Breast epithelium (tissue), 3 donors: ENCODE measurements around the gene NTN5.

ENCODE experiments used
- POLR2A ChIP-seq: fragments of 450-650 bp; IDR thresholded peaks from one replicate; pipeline ENCODE4 v1.6.1; 2016; ENCODE audit warnings: antibody characterized with exemption, mild to moderate bottlenecking, moderate library complexity
- POLR2AphosphoS5 ChIP-seq, 3 donors: sonication (generic); formaldehyde crosslinking; IDR thresholded peaks; one replicate each; pipeline ENCODE4 v1.6.1; 2017; ENCODE audit warnings: antibody characterized with exemption in 3 of 3
- TF ChIP-seq, protein P1 (sequence below), 3 donors: fragments of 450-650 bp; IDR thresholded peaks; one replicate each; pipeline ENCODE4 v1.5.1; 2016 to 2017; ENCODE audit warnings: antibody characterized with exemption in 3 of 3, mild to moderate bottlenecking in 3 of 3, moderate library complexity in 3 of 3

DNA sequence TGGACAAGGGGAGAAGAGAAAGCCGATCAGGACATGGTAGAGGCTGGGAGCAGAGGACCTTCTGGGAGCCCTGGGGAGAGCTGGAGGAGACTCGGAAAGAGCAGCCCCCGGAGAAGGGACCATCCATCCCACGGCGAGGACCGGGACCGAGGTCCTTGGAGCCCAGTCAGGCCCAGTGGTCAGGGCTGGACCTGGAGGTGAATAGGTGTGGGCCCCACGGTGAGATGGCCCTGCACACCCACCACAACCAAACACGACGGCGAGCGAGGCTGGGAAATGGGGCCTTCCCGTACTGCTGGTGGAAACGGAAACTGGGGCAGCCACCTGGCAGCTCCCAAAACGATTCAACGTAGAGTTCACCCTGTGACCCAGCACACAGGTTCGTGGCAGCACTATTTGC is 3.7 kb upstream of the NTN5 start:
- TF ChIP-seq POLR2AphosphoS5 (IDR thresholded peaks at IDR 0.05), result no peak
- TF ChIP-seq, protein P1, sequence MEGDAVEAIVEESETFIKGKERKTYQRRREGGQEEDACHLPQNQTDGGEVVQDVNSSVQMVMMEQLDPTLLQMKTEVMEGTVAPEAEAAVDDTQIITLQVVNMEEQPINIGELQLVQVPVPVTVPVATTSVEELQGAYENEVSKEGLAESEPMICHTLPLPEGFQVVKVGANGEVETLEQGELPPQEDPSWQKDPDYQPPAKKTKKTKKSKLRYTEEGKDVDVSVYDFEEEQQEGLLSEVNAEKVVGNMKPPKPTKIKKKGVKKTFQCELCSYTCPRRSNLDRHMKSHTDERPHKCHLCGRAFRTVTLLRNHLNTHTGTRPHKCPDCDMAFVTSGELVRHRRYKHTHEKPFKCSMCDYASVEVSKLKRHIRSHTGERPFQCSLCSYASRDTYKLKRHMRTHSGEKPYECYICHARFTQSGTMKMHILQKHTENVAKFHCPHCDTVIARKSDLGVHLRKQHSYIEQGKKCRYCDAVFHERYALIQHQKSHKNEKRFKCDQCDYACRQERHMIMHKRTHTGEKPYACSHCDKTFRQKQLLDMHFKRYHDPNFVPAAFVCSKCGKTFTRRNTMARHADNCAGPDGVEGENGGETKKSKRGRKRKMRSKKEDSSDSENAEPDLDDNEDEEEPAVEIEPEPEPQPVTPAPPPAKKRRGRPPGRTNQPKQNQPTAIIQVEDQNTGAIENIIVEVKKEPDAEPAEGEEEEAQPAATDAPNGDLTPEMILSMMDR (IDR thresholded peaks at IDR 0.05), result no peak
- no peak for TF ChIP-seq POLR2A
